Lung (tissue), 12 donors: ENCODE measurements around the gene C1QTNF5. TPM values are rescaled to one million over a fixed set of nuclear protein-coding genes. Genes with fewer than 3 reads are reported as not detected.
A peak's percentile ranks its signal among the peaks of the same experiment; 100 is the strongest.

Source experiments
- ATAC-seq: fragments of 200-7000 bp; cut with Tn5 transposase; one replicate; pipeline ENCODE4 v1.9.1; 2020; ENCODE audit warnings: moderate number of reproducible peaks; ENCODE audit not compliant: insufficient read depth, low FRiP score
- DNase-seq, 3 donors: peaks; one replicate each; pipeline ENCODE4 v3.0.0-alpha.2; 2013 to 2017
- H3K27ac ChIP-seq, 2 donors: one replicate each; pipeline ENCODE4 v1.5.1; 2013; ENCODE audit warnings: mild to moderate bottlenecking in 2 of 2, moderate library complexity in 2 of 2, control low read depth in 1 of 2, inconsistent platforms in 1 of 2, low read depth in 1 of 2, low read length in 1 of 2
- H3K27me3 ChIP-seq, 3 donors: one replicate each; pipeline ENCODE4 v1.5.1; 2013; ENCODE audit warnings: low read length in 2 of 3; ENCODE audit not compliant: control insufficient read depth in 3 of 3, insufficient read depth in 3 of 3
- H3K36me3 ChIP-seq, 4 donors: one replicate each; pipeline ENCODE4 v1.5.1; 2013; ENCODE audit warnings: low read length in 4 of 4, mild to moderate bottlenecking in 1 of 4, moderate library complexity in 1 of 4; ENCODE audit not compliant: control insufficient read depth in 4 of 4, insufficient read depth in 4 of 4
- H3K4me1 ChIP-seq, 5 donors: one replicate each; pipeline ENCODE4 v1.5.1; 2013; ENCODE audit warnings: low read length in 5 of 5, mild to moderate bottlenecking in 2 of 5, moderate library complexity in 1 of 5; ENCODE audit not compliant: control insufficient read depth in 5 of 5, insufficient read depth in 5 of 5
- H3K4me3 ChIP-seq: one replicate; pipeline ENCODE4 v1.5.1; 2013; ENCODE audit warnings: mild to moderate bottlenecking, control low read depth, moderate library complexity
- H3K9ac ChIP-seq, 2 donors: one replicate each; pipeline ENCODE4 v1.5.1; 2013; ENCODE audit warnings: low read length in 2 of 2, control low read depth in 1 of 2; ENCODE audit not compliant: insufficient read depth in 1 of 2
- H3K9me3 ChIP-seq, 4 donors: one replicate each; pipeline ENCODE4 v1.5.1; 2013; ENCODE audit warnings: low read length in 3 of 4, mild to moderate bottlenecking in 1 of 4, moderate library complexity in 1 of 4; ENCODE audit not compliant: control insufficient read depth in 4 of 4, insufficient read depth in 3 of 4
- WGBS, 2 donors: extraction: QIAGEN DNeasy Blood & Tissue Kit; methylation state at CpG; one replicate each; pipeline ENCODE4 v1.1.7; 2013; 5-methylcytosine and 5-hydroxymethylcytosine counted together
- polyA plus RNA-seq, 2 donors: library from polyadenylated mRNA; stranded (reverse); fragments of 200-250 nt; gene quantifications; one replicate each; pipeline ENCODE4 v1.2.1, GENCODE V29; 2013
- total RNA-seq, 2 donors: library from RNA; depleted of rRNA in 1 of 2; stranded (reverse); fragments of >200 nt in 1 of 2; gene quantifications; one replicate each; pipeline ENCODE4 v1.2.1, GENCODE V29; 2014 to 2021
- TF ChIP-seq, protein P1 (sequence below): IDR thresholded peaks from 2 replicates; pipeline ENCODE4 v1.5.1; 2012; ENCODE audit warnings: mild to moderate bottlenecking; ENCODE audit errors: control extremely low read depth, extremely low read depth
- donor health status: control.
- donor health status: control.
- donor health status: Bipolar disorder and iron deficiency.
- donor health status: healthy.
- donor health status: DM: yes; HTN: yes; CAD: no.

C1QTNF5 gene
- total and polyA plus RNA-seq, 4 donors = 20.2 to 34.9 (median 28.3) TPM

DNA sequence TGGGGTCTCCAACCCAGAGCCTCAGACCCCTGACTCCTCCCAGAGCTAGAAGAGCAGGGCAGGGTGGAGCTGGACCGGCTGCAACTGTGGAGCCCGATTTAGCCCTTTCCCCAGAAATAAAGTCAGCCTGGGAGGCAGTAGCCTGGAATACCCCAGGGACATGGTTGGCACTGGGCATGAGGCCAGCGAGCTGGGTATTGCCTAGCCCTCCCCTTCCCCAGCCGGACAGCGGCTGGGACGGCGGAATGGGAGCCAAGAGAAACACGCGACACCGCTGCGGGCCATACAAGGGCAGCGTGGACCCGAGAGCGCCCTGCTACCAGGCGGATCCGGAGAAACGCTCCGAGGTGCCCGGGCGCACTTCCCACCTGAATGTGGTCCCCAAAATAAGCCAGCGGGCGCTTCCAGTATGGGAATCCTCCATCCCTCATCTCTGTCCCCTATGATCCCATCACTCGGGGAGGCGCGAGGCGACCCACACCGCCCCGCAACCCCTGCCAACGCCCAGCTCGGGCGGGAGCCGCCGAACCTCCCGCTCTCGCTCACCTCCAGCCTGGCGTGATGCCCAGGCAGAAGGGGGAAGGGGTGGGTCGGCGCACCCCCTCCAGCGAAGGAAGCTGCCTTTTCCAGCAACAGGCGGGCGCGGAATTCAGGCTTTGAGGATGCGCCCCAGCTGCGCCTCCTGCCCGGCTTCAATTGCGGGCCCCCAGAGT, 24.5 kb downstream of the C1QTNF5 start:
- TF ChIP-seq, protein P1, sequence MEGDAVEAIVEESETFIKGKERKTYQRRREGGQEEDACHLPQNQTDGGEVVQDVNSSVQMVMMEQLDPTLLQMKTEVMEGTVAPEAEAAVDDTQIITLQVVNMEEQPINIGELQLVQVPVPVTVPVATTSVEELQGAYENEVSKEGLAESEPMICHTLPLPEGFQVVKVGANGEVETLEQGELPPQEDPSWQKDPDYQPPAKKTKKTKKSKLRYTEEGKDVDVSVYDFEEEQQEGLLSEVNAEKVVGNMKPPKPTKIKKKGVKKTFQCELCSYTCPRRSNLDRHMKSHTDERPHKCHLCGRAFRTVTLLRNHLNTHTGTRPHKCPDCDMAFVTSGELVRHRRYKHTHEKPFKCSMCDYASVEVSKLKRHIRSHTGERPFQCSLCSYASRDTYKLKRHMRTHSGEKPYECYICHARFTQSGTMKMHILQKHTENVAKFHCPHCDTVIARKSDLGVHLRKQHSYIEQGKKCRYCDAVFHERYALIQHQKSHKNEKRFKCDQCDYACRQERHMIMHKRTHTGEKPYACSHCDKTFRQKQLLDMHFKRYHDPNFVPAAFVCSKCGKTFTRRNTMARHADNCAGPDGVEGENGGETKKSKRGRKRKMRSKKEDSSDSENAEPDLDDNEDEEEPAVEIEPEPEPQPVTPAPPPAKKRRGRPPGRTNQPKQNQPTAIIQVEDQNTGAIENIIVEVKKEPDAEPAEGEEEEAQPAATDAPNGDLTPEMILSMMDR = no peak
- no peaks in the 10 kb centered on the region for H3K27me3 ChIP-seq
- peak overlapping the region; percentile 69 for H3K4me3 ChIP-seq
- H3K27ac ChIP-seq = peak overlapping the region; percentile 77 to 80
- DNase-seq (peak; percentile 50 to 65 (median 54)), ATAC-seq (no peak)
- H3K4me1 ChIP-seq = peaks cover 0 to 61% (median 18%) of the 10 kb centered on the region in 5 donors
- WGBS, 2 donors = 1 to 2% methylated on average over 36 to 46 of the region's 46 CpGs
- peak overlapping the region in 1 of 2 donors; percentile 41 for H3K9ac ChIP-seq
- H3K9me3 ChIP-seq = no peaks in the 10 kb centered on the region
- H3K36me3 ChIP-seq = peaks cover 0 to 9% (median 2%) of the 10 kb centered on the region in 4 donors

DNA sequence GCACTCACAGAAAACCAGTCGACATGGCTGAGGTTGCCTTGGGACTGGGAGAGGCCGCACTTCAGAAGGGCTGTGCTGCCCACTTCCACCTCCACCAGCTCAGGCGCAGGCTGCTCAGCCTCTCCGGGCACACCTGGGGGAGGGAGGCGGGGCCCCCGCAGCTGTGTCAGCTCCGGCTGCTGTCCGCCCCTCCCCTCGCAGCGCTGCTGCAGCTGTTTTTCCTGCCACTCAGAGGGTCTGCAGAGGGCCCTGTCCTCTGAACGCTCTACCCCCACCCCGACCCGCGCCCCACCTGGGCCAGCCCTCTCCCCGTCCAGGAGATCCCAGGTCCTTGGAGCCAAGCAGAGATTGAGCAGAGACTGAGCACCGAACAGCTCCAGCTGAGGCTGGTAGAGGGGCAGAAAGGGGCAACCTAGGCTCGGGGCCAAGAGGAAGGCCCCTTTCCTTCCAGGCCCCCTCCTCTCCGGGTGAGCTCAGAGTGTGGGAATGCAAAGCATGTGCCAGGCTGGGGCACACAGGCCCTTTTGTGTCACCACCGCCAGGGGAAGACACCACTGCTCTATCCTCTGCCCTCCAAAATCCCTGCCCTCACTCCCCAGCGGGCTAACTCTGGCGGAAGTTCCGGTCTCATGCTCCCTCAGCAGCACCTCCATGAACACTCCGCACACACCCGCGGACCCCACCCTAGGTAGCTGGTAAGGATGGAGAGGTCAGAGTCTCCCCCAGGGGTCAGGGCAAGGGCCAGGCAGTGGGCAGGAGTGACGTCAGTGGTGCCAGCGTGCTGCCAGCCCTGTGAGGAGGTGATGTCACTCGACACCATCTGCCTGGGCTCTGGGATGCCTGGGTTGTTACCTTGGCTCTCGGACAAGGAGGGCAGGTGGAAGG, 25.3 kb downstream of the C1QTNF5 start:
- H3K9ac ChIP-seq = peak overlapping the region in 1 of 2 donors; percentile 41
- H3K4me3 ChIP-seq = peak overlapping the region; percentile 69
- peak overlapping the region; percentile 77 to 80 for H3K27ac ChIP-seq
- H3K27me3 ChIP-seq = no peaks in the 10 kb centered on the region
- 10% methylated on average over 25 to 29 of the region's 29 CpGs for WGBS, 2 donors
- ATAC-seq (no peak), DNase-seq (peak; percentile 58 to 69 (median 65))
- peaks cover 0 to 53% (median 18%) of the 10 kb centered on the region in 5 donors for H3K4me1 ChIP-seq
- no peaks in the 10 kb centered on the region for H3K9me3 ChIP-seq
- TF ChIP-seq, protein P1 = no peak
- H3K36me3 ChIP-seq = peaks cover 0 to 15% (median 2%) of the 10 kb centered on the region in 4 donors

DNA sequence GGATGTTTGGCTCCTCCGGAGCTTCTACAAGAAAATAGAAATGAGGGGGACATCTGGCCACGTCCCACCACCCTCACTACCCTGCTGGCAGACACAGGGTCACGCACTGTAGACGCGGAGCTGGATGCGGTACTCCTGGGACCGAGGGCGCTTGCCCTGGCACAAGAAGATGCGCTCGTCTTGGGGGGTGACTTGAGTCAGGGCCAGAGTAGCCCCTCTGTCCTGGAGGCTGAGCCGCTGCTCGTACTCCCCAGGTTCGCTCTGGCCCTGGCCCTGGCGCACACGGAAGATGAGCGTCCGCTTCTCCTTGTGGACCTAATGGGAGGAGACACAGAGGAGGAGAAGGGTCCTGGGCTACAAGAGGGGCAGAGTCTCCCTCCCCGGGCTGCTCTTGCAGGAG, 26.0 kb downstream of the C1QTNF5 start:
- Histone ChIP-seq H3K27me3 (no peaks in the 10 kb centered on the region), H3K27ac (no peak overlapping the region)
- WGBS, 2 donors = 73 to 84% methylated on average over 18 of the region's 18 CpGs

More for the DNA sequence above, 26.0 kb downstream of the C1QTNF5 start:
- Histone ChIP-seq H3K4me1 (peaks cover 0 to 49% (median 18%) of the 10 kb centered on the region in 5 donors), H3K9ac (peak overlapping the region in 1 of 2 donors; percentile 19), H3K36me3 (peaks cover 0 to 21% (median 2%) of the 10 kb centered on the region in 4 donors), H3K4me3 (peak overlapping the region; percentile 69), H3K9me3 (no peaks in the 10 kb centered on the region)
- ATAC-seq = no peak
- TF ChIP-seq, protein P1 = no peak
- DNase-seq = no peak
